ENCODE results near the gene CDH22. TPM values are rescaled to one million over a fixed set of nuclear protein-coding genes. Genes with fewer than 3 reads are reported as not detected.

CDH22 gene
- total and polyA plus RNA-seq, 10 donors, result not detected

- no peak for DNase-seq
- Histone ChIP-seq H3K27me3 (replicated peaks in 1 of 7) (peaks cover 0 to 91% (median 26%) of the 10 kb centered on the region in 7 donors), H3K4me3 (no peak overlapping the region), H3K27ac (no peak overlapping the region), H3K9me3 (no peaks in the 10 kb centered on the region), H3K4me1 (peaks cover 4 to 24% (median 11%) of the 10 kb centered on the region in 6 donors), H3K36me3 (no peaks in the 10 kb centered on the region)
- TF ChIP-seq POLR2AphosphoS5 (IDR thresholded peaks at IDR 0.05), result no peak
- TF ChIP-seq CTCF (IDR thresholded peaks at IDR 0.05 in 8 of 11, conservative IDR thresholded peaks at IDR 0.05 in 3 of 11), result no peak
- no peak for TF ChIP-seq POLR2A (IDR thresholded peaks at IDR 0.05)
- WGBS, 5 donors, result 58 to 73% (median 69%) methylated on average over 6 to 7 of the region's 7 CpGs
- intact Hi-C loops (cut with DNase I; ENCODE audit: low total_unique reads), result loop anchor here (5.0 kb wide), 1 partner anchor 173 kb away; the partner anchor contains the start of gene CDH22
Measured at GRCh38 chr20:46134716-46135115, 173.6 kb downstream of the CDH22 start.

DNA sequence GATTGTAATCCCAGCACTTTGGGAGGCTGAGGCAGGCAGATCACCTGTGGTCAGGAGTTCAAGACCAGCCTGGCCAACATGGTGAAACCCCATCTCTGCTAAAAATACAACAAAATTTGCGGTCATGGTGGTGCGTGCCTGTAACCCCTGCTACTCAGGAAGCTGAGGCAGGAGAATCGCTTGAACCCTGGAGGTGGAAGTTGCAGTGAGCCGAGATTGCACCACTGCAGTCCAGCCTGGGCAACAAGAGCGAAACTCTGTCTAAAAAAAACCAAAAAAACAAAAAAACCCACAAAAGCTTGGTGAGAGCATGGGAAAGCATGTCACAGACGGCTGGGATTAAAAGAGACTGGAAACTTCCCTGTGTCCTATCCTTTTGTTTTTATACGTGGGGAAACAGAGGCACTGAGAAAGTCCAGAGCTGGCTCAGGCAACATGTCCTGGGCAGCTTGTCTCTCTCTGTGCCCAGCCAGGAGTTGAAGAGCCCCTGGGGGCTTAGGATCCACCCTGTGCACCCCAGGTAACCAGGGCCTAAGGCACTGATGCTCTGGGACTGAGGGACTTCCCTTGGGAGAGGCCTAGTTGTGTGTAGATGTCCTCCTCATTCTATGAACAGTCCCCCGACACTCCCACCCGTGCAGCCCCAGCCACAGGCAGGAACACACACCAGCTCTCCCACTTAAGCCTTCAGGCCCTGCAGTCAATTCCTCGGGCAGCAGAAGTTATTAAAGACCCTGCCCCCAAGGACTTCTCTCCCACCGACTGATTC lies 174.2 kb downstream of the CDH22 start:
- DNase-seq, result no peak
- WGBS, 5 donors, result 63 to 83% (median 72%) methylated on average over 11 of the region's 11 CpGs
- H3K27me3 ChIP-seq (replicated peaks in 1 of 7), result peaks cover 0 to 85% (median 22%) of the 10 kb centered on the region in 7 donors

GRCh38 chr20:46132705-46133120 lies 175.6 kb downstream of the CDH22 start:
- peak; percentile 69 to 82 (median 72) for TF ChIP-seq POLR2AphosphoS5 (IDR thresholded peaks at IDR 0.05)
- TF ChIP-seq POLR2A (IDR thresholded peaks at IDR 0.05), result no peak
- peak; percentile 44 to 86 (median 78) for TF ChIP-seq CTCF (IDR thresholded peaks at IDR 0.05 in 8 of 11, conservative IDR thresholded peaks at IDR 0.05 in 3 of 11)
- Histone ChIP-seq H3K36me3 (peaks cover 0 to 16% (median 2%) of the 10 kb centered on the region in 6 donors), H3K9me3 (no peaks in the 10 kb centered on the region), H3K4me3 (no peak overlapping the region), H3K4me1 (peaks cover 4 to 24% (median 11%) of the 10 kb centered on the region in 6 donors), H3K27me3 (replicated peaks in 1 of 7) (peaks cover 0 to 72% (median 22%) of the 10 kb centered on the region in 7 donors), H3K27ac (no peak overlapping the region)
- WGBS, 5 donors, result 14 to 51% (median 16%) methylated on average over 5 to 17 of the region's 17 CpGs
- peak; percentile 91 for DNase-seq
- intact Hi-C loops (cut with DNase I; ENCODE audit: low total_unique reads), result loop anchor here (5.0 kb wide), 1 partner anchor 175 kb away; the partner anchor contains the start of gene CDH22

More for the DNA sequence above, 174.2 kb downstream of the CDH22 start:
- H3K9me3 ChIP-seq, result no peaks in the 10 kb centered on the region
- intact Hi-C loops (cut with DNase I; ENCODE audit: low total_unique reads), result loop anchor here (5.0 kb wide), 1 partner anchor 173 kb away; the partner anchor contains the start of gene CDH22
- H3K27ac ChIP-seq, result no peak overlapping the region
- no peak for TF ChIP-seq CTCF (IDR thresholded peaks at IDR 0.05 in 8 of 11, conservative IDR thresholded peaks at IDR 0.05 in 3 of 11)
- no peak for TF ChIP-seq POLR2A (IDR thresholded peaks at IDR 0.05)
- no peak for TF ChIP-seq POLR2AphosphoS5 (IDR thresholded peaks at IDR 0.05)
- peaks cover 4 to 24% (median 11%) of the 10 kb centered on the region in 6 donors for H3K4me1 ChIP-seq
- no peak overlapping the region for H3K4me3 ChIP-seq
- peaks cover 0 to 2% (median 0%) of the 10 kb centered on the region in 6 donors for H3K36me3 ChIP-seq

DNA sequence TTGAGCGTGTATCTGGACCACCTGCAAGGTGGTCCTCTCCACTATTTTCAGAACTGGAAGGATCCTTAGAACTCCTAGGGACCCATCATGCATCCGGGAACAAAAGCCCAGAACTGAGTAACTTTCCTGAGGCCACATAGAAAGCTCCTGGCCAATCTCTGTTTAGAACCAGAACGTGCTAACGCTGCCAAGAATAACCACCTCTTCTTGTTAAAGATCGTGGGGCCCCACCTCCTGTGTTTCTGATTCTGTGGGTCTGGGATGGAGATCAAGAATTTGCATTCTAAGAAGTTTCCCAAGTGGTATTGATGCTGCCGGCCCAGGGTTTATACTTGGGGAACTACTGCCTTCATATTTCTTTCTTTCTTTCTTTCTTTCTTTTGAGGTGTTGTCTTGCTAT lies 176.9 kb downstream of the CDH22 start:
- intact Hi-C loops (cut with DNase I; ENCODE audit: low total_unique reads), result loop anchor here (5.0 kb wide), 1 partner anchor 176 kb away; the partner anchor contains the start of gene CDH22
- no peak for DNase-seq
- Histone ChIP-seq H3K27ac (no peak overlapping the region), H3K4me3 (no peak overlapping the region), H3K4me1 (peaks cover 4 to 24% (median 11%) of the 10 kb centered on the region in 6 donors), H3K9me3 (no peaks in the 10 kb centered on the region), H3K36me3 (peaks cover 0 to 29% (median 10%) of the 10 kb centered on the region in 6 donors), H3K27me3 (replicated peaks in 1 of 7) (peaks cover 0 to 63% (median 18%) of the 10 kb centered on the region in 7 donors)
- 35 to 50% (median 43%) methylated on average over 6 of the region's 6 CpGs for WGBS, 5 donors
- TF ChIP-seq POLR2AphosphoS5 (IDR thresholded peaks at IDR 0.05), result no peak
- TF ChIP-seq POLR2A (IDR thresholded peaks at IDR 0.05), result no peak
- no peak for TF ChIP-seq CTCF (IDR thresholded peaks at IDR 0.05 in 8 of 11, conservative IDR thresholded peaks at IDR 0.05 in 3 of 11)

All from spleen (tissue), 11 donors.